BLaER1 treated with 17β-estradiol and CSF1 and Interleukin-3, amounts not matched to agents 10 nM and 100 nM (cell line): ENCODE measurements around the gene MRTFA.
A peak's percentile ranks its signal among the peaks of the same experiment; 100 is the strongest.

Experiments used
- H3K27ac ChIP-seq, 11 experiments: shearing (Covaris generic); formaldehyde crosslinking; 2 replicates each; pipeline ENCODE4 v1.8.1; 2022
- H3K27me3 ChIP-seq, 11 experiments: shearing (Covaris generic); formaldehyde crosslinking; 2 replicates each; pipeline ENCODE4 v1.8.1; 2022
- H3K36me3 ChIP-seq, 11 experiments: shearing (Covaris generic); formaldehyde crosslinking; 2 replicates each; pipeline ENCODE4 v1.8.1; 2022
- H3K4me1 ChIP-seq, 10 experiments: shearing (Covaris generic); formaldehyde crosslinking; 2 replicates each; pipeline ENCODE4 v1.8.1; 2022
- H3K4me2 ChIP-seq, 11 experiments: shearing (Covaris generic); formaldehyde crosslinking; 2 replicates each; pipeline ENCODE4 v1.8.1; 2022
- H3K4me3 ChIP-seq, 10 experiments: shearing (Covaris generic); formaldehyde crosslinking; 2 replicates each; pipeline ENCODE4 v1.8.1; 2022
- H3K9ac ChIP-seq, 11 experiments: shearing (Covaris generic); formaldehyde crosslinking; 2 replicates each; pipeline ENCODE4 v1.8.1; 2022
- H3K9me3 ChIP-seq, 11 experiments: shearing (Covaris generic); formaldehyde crosslinking; replicated peaks in 1 of 11; 2 replicates each; pipeline ENCODE4 v1.8.1; 2022
- H4K20me1 ChIP-seq, 11 experiments: shearing (Covaris generic); formaldehyde crosslinking; 2 replicates each; pipeline ENCODE4 v1.8.1; 2022
- Cebpa-rat ChIP-seq, 11 experiments: shearing (Covaris generic); IDR thresholded peaks; 2 replicates each; pipeline ENCODE4 v1.8.1; 2022

The MRTFA gene

GRCh38 chr22:40420341-40421081 is 216.0 kb downstream of the MRTFA start:
- H3K27me3 ChIP-seq, result no peaks in the 10 kb centered on the region
- H3K9ac ChIP-seq, result 0 out of 22 replicates have a peak overlapping the region, but pooled peaks of 1 of the 11 experiments have one; percentile 29
- H4K20me1 ChIP-seq, result peaks cover 8 to 84% (median 72%) of the 10 kb centered on the region in 11 experiments; a peak in 20 of 22 replicates
- peaks cover 64 to 86% (median 72%) of the 10 kb centered on the region in 10 experiments for H3K4me1 ChIP-seq
- TF ChIP-seq Cebpa-rat (IDR thresholded peaks at IDR 0.05), result no peak
- peak overlapping the region in 1 of 11 experiments; percentile 31; a peak in 1 of 22 replicates for H3K27ac ChIP-seq
- H3K4me3 ChIP-seq, result no peak overlapping the region
- peak overlapping the region in 2 of 11 experiments; percentile 23 to 66; a peak in 4 of 22 replicates for H3K4me2 ChIP-seq
- H3K9me3 ChIP-seq, result no peaks in the 10 kb centered on the region
- peaks cover 82 to 97% (median 93%) of the 10 kb centered on the region in 11 experiments for H3K36me3 ChIP-seq

GRCh38 chr22:40419718-40420117 is 216.8 kb downstream of the MRTFA start:
- Histone ChIP-seq H3K9me3 (no peaks in the 10 kb centered on the region), H3K9ac (no peak overlapping the region; a peak in 3 of 22 replicates), H3K27me3 (no peaks in the 10 kb centered on the region), H3K4me3 (no peak overlapping the region), H3K36me3 (peaks cover 74 to 96% (median 85%) of the 10 kb centered on the region in 11 experiments), H3K4me2 (peak overlapping the region in 9 of 11 experiments; percentile 54 to 88 (median 76); a peak in 13 of 22 replicates), H3K4me1 (peaks cover 72 to 90% (median 78%) of the 10 kb centered on the region in 10 experiments), H4K20me1 (peaks cover 13 to 83% (median 67%) of the 10 kb centered on the region in 11 experiments; a peak in 19 of 22 replicates), H3K27ac (peak overlapping the region in 1 of 11 experiments; percentile 31; a peak in 2 of 22 replicates)
- no peak for TF ChIP-seq Cebpa-rat (IDR thresholded peaks at IDR 0.05)

DNA sequence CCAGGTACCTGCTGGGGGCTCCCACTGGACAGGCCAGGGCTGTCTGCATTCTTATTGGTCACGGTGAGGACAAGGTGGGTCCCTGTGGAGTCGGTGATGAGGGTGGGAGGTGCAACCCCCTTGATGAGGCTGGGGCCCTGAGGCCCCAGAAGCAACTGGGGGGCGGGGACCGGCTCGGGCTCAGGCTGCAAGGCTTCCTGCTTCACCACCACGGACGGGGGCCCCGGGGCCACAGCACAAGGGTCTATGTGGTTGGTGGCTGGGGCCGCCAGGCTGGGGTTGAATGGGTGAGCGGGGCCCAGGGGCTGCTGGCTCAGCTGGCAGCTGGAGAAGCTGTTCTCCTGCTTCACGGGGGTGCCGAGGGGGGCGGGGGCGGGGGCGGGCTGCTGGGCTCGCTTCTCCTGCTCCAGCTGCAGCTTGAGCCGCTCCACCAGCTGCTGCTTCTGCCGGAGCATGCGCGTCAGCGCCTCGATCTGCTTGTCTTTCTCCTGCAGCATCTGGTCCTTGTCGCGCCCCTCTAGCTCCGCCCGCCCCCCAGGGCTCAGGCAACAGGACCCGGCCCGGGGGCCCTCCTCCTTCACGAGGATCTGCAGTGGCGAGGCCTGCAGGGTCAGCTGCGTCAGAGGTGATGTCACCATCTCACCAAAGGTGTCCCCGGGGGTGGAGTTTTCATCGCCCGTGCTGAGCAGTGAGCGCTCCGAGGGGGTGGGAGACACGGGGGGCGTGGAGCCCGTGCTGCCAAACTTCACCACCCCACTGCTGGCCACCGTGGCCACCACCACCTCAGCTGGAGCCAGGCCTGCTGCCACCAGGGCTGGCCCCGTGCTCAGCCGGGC is 217.9 kb downstream of the MRTFA start:
- H3K27me3 ChIP-seq, result no peaks in the 10 kb centered on the region
- no peaks in the 10 kb centered on the region for H3K9me3 ChIP-seq
- H3K4me3 ChIP-seq, result peak overlapping the region in 2 of 10 experiments; percentile 14 to 40; a peak in 2 of 20 replicates
- peak overlapping the region; percentile 23 to 93 (median 86); a peak in 21 of 22 replicates for H3K4me2 ChIP-seq
- H3K4me1 ChIP-seq, result peaks cover 74 to 92% (median 84%) of the 10 kb centered on the region in 10 experiments
- H3K36me3 ChIP-seq, result peaks cover 63 to 96% (median 80%) of the 10 kb centered on the region in 11 experiments
- peak overlapping the region in 8 of 11 experiments; percentile 10 to 79 (median 60); a peak in 15 of 22 replicates for H3K27ac ChIP-seq
- H3K9ac ChIP-seq, result peak overlapping the region in 7 of 11 experiments; percentile 2 to 73 (median 56); a peak in 13 of 22 replicates
- peaks cover 20 to 79% (median 55%) of the 10 kb centered on the region in 11 experiments; a peak in 19 of 22 replicates for H4K20me1 ChIP-seq
- no peak for TF ChIP-seq Cebpa-rat (IDR thresholded peaks at IDR 0.05)

- Histone ChIP-seq H3K4me2 (peak overlapping the region in 8 of 11 experiments; percentile 46 to 93 (median 88); a peak in 17 of 22 replicates), H3K36me3 (peaks cover 56 to 94% (median 74%) of the 10 kb centered on the region in 11 experiments), H3K4me1 (peaks cover 74 to 92% (median 84%) of the 10 kb centered on the region in 10 experiments), H3K9ac (peak overlapping the region in 7 of 11 experiments; percentile 2 to 73 (median 56); a peak in 12 of 22 replicates), H3K27ac (peak overlapping the region in 8 of 11 experiments; percentile 10 to 79 (median 60); a peak in 15 of 22 replicates), H3K4me3 (peak overlapping the region in 2 of 10 experiments; percentile 14 to 40; a peak in 2 of 20 replicates), H3K9me3 (no peaks in the 10 kb centered on the region), H4K20me1 (peaks cover 20 to 77% (median 49%) of the 10 kb centered on the region in 11 experiments; a peak in 19 of 22 replicates), H3K27me3 (no peaks in the 10 kb centered on the region)
- TF ChIP-seq Cebpa-rat (IDR thresholded peaks at IDR 0.05), result no peak
These were observed 218.6 kb downstream of the MRTFA start for GRCh38 chr22:40417881-40418280.

GRCh38 chr22:40417041-40417440 is 219.5 kb downstream of the MRTFA start:
- peak overlapping the region; percentile 7 to 93 (median 88); a peak in 19 of 22 replicates for H3K4me2 ChIP-seq
- TF ChIP-seq Cebpa-rat (IDR thresholded peaks at IDR 0.05), result no peak
- no peak overlapping the region for H3K4me3 ChIP-seq
- H4K20me1 ChIP-seq, result peaks cover 20 to 76% (median 41%) of the 10 kb centered on the region in 11 experiments; a peak in 19 of 22 replicates
- H3K9me3 ChIP-seq, result no peaks in the 10 kb centered on the region
- no peaks in the 10 kb centered on the region for H3K27me3 ChIP-seq
- H3K4me1 ChIP-seq, result peaks cover 74 to 92% (median 86%) of the 10 kb centered on the region in 10 experiments
- H3K36me3 ChIP-seq, result peaks cover 52 to 89% (median 66%) of the 10 kb centered on the region in 11 experiments
- peak overlapping the region in 9 of 11 experiments; percentile 58 to 83 (median 76); a peak in 17 of 22 replicates for H3K27ac ChIP-seq
- H3K9ac ChIP-seq, result peak overlapping the region in 6 of 11 experiments; percentile 27 to 56 (median 44); a peak in 11 of 22 replicates

- H3K4me2 ChIP-seq, result peak overlapping the region; percentile 78 to 93 (median 88); a peak in 20 of 22 replicates
- H3K36me3 ChIP-seq, result peaks cover 50 to 89% (median 65%) of the 10 kb centered on the region in 11 experiments
- peaks cover 20 to 76% (median 37%) of the 10 kb centered on the region in 11 experiments; a peak in 18 of 22 replicates for H4K20me1 ChIP-seq
- peaks cover 75 to 95% (median 86%) of the 10 kb centered on the region in 10 experiments for H3K4me1 ChIP-seq
- H3K9me3 ChIP-seq, result no peaks in the 10 kb centered on the region
- H3K4me3 ChIP-seq, result no peak overlapping the region
- TF ChIP-seq Cebpa-rat (IDR thresholded peaks at IDR 0.05), result no peak
- H3K27ac ChIP-seq, result peak overlapping the region in 9 of 11 experiments; percentile 58 to 83 (median 76); a peak in 17 of 22 replicates
- no peaks in the 10 kb centered on the region for H3K27me3 ChIP-seq
- H3K9ac ChIP-seq, result peak overlapping the region in 6 of 11 experiments; percentile 27 to 64 (median 49); a peak in 9 of 22 replicates
These were observed 219.9 kb downstream of the MRTFA start for GRCh38 chr22:40416636-40417035.

DNA sequence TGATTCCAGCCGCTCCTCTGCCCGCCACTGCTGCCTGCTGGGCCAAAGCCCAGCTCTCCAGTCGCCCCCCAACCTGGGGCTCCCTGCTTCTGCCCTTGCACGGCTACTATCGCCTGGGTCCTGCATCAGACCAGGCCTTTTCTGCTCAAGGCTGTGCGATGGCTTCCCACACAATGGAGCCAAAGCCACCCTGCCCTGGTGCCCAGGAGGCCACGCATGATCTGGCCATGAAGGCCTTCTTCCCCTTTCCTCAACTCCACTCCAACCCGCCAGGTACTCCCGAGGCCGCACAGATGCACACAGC is 220.3 kb downstream of the MRTFA start:
- no peak for TF ChIP-seq Cebpa-rat (IDR thresholded peaks at IDR 0.05)
- Histone ChIP-seq H3K9ac (peak overlapping the region in 10 of 11 experiments; percentile 36 to 68 (median 56); a peak in 14 of 22 replicates), H3K36me3 (peaks cover 50 to 89% (median 65%) of the 10 kb centered on the region in 11 experiments), H3K4me3 (peak overlapping the region in 2 of 10 experiments; percentile 20 to 41; a peak in 3 of 20 replicates), H4K20me1 (peaks cover 20 to 76% (median 41%) of the 10 kb centered on the region in 11 experiments; a peak in 18 of 22 replicates), H3K27me3 (no peaks in the 10 kb centered on the region), H3K27ac (peak overlapping the region; percentile 6 to 83 (median 74); a peak in 20 of 22 replicates), H3K9me3 (no peaks in the 10 kb centered on the region), H3K4me2 (peak overlapping the region; percentile 78 to 93 (median 88)), H3K4me1 (peaks cover 80 to 99% (median 88%) of the 10 kb centered on the region in 10 experiments)
